Nephron (organoid): ENCODE data around the gene AP3S1.

Experiments
- H3K27ac Mint-ChIP-seq, 3 experiments: 2 replicates each; pipeline ENCODE4 v1.8.0; 2020; ENCODE audit warnings: mixed read lengths in 3 of 3, mild to moderate bottlenecking in 2 of 3, moderate library complexity in 1 of 3
- H3K27me3 Mint-ChIP-seq: 2 replicates; pipeline ENCODE4 v1.8.0; 2021; ENCODE audit warnings: low read depth, mild to moderate bottlenecking, moderate library complexity, mixed read lengths
- H3K36me3 Mint-ChIP-seq: 2 replicates; pipeline ENCODE4 v1.8.0; 2020; ENCODE audit warnings: low read depth, mixed read lengths
- H3K4me1 Mint-ChIP-seq: 2 replicates; pipeline ENCODE4 v1.8.0; 2020; ENCODE audit warnings: mixed read lengths
- H3K4me3 Mint-ChIP-seq, 3 experiments: 2 replicates each; pipeline ENCODE4 v1.8.0; 2020; ENCODE audit warnings: mild to moderate bottlenecking in 3 of 3, mixed read lengths in 3 of 3, moderate library complexity in 2 of 3
- H3K9me3 Mint-ChIP-seq: 2 replicates; pipeline ENCODE4 v1.8.0; 2020; ENCODE audit warnings: mixed read lengths
- TF ChIP-seq, protein P1 (sequence below), 3 experiments: fragments of 200-600 bp; sonication (generic); IDR thresholded peaks; one replicate each; pipeline ENCODE4 v1.5.0; 2021; ENCODE audit warnings: antibody characterized with exemption in 3 of 3; ENCODE audit not compliant: unreplicated experiment in 3 of 3

The AP3S1 gene

GRCh38 chr5:115949096-115949495, 107.4 kb downstream of the AP3S1 start:
- Mint-ChIP-seq H3K4me1 (peaks cover 6% of the 10 kb centered on the region), H3K27ac (no peak overlapping the region), H3K4me3 (no peak overlapping the region), H3K27me3 (no peaks in the 10 kb centered on the region), H3K36me3 (no peaks in the 10 kb centered on the region), H3K9me3 (peaks cover under 1% of the 10 kb centered on the region)
- TF ChIP-seq, protein P1, sequence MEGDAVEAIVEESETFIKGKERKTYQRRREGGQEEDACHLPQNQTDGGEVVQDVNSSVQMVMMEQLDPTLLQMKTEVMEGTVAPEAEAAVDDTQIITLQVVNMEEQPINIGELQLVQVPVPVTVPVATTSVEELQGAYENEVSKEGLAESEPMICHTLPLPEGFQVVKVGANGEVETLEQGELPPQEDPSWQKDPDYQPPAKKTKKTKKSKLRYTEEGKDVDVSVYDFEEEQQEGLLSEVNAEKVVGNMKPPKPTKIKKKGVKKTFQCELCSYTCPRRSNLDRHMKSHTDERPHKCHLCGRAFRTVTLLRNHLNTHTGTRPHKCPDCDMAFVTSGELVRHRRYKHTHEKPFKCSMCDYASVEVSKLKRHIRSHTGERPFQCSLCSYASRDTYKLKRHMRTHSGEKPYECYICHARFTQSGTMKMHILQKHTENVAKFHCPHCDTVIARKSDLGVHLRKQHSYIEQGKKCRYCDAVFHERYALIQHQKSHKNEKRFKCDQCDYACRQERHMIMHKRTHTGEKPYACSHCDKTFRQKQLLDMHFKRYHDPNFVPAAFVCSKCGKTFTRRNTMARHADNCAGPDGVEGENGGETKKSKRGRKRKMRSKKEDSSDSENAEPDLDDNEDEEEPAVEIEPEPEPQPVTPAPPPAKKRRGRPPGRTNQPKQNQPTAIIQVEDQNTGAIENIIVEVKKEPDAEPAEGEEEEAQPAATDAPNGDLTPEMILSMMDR (IDR thresholded peaks at IDR 0.05; ENCODE audit: unreplicated experiment in 3 of 3), result no peak

DNA sequence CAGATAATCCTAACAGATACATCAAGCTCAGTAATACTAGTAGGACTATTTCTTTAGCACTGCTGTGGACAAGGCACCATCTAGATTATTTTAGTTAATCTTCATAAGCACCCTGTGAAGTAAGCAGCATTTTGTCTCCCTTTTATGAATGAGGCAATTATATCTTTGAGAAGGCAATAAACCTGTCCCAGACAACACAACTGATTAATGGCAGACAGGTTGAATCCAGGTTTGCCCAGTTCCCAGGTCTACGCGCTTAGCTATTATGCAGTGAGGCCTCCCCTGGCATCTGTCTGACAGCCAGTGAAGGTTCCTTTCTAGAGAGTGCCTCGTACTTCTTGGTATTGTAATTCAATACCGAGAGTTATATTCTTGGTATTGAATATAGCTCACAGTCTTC, 110.9 kb downstream of the AP3S1 start:
- Mint-ChIP-seq H3K27me3 (no peaks in the 10 kb centered on the region), H3K27ac (no peak overlapping the region), H3K4me3 (no peak overlapping the region), H3K36me3 (no peaks in the 10 kb centered on the region), H3K4me1 (peaks cover 6% of the 10 kb centered on the region), H3K9me3 (no peaks in the 10 kb centered on the region)
- TF ChIP-seq, protein P1 (IDR thresholded peaks at IDR 0.05; ENCODE audit: unreplicated experiment in 3 of 3), result no peak

GRCh38 chr5:115954144-115954543, 112.4 kb downstream of the AP3S1 start:
- TF ChIP-seq, protein P1 (IDR thresholded peaks at IDR 0.05; ENCODE audit: unreplicated experiment in 3 of 3), result no peak
- no peak overlapping the region for H3K4me3 Mint-ChIP-seq
- H3K27ac Mint-ChIP-seq, result peak overlapping the region in 1 of 3 experiments; percentile 18
- H3K9me3 Mint-ChIP-seq, result no peaks in the 10 kb centered on the region
- no peaks in the 10 kb centered on the region for H3K27me3 Mint-ChIP-seq
- no peaks in the 10 kb centered on the region for H3K36me3 Mint-ChIP-seq
- H3K4me1 Mint-ChIP-seq, result peaks cover 6% of the 10 kb centered on the region

- H3K27ac Mint-ChIP-seq, result no peak overlapping the region
Observed at GRCh38 chr5:115956957-115957356, 115.2 kb downstream of the AP3S1 start.

GRCh38 chr5:115961381-115962238, 119.9 kb downstream of the AP3S1 start:
- Mint-ChIP-seq H3K9me3 (peaks cover 7% of the 10 kb centered on the region), H3K36me3 (no peaks in the 10 kb centered on the region), H3K27ac (no peak overlapping the region), H3K4me1 (no peaks in the 10 kb centered on the region), H3K27me3 (peaks cover 40% of the 10 kb centered on the region), H3K4me3 (peak overlapping the region in 1 of 3 experiments; percentile 49)
- TF ChIP-seq, protein P1 (IDR thresholded peaks at IDR 0.05; ENCODE audit: unreplicated experiment in 3 of 3), result no peak

More at GRCh38 chr5:115956957-115957356, 115.2 kb downstream of the AP3S1 start:
- Mint-ChIP-seq H3K4me3 (no peak overlapping the region), H3K9me3 (no peaks in the 10 kb centered on the region), H3K4me1 (peaks cover 6% of the 10 kb centered on the region), H3K36me3 (no peaks in the 10 kb centered on the region), H3K27me3 (peaks cover 8% of the 10 kb centered on the region)
- TF ChIP-seq, protein P1 (IDR thresholded peaks at IDR 0.05; ENCODE audit: unreplicated experiment in 3 of 3), result no peak

GRCh38 chr5:115962239-115962564, 120.5 kb downstream of the AP3S1 start, which contains the start of gene LVRN:
LVRN (plus strand) TSS chr5:115962475; CDS start chr5:115962618, 143 bp downstream.
- no peaks in the 10 kb centered on the region for H3K36me3 Mint-ChIP-seq
- H3K4me3 Mint-ChIP-seq, result peak within 1 kb of the TSS in 2 of 3 experiments; percentile 54 to 58
- peaks cover 7% of the 10 kb centered on the region for H3K9me3 Mint-ChIP-seq
- peaks cover 40% of the 10 kb centered on the region for H3K27me3 Mint-ChIP-seq
- TF ChIP-seq, protein P1 (IDR thresholded peaks at IDR 0.05; ENCODE audit: unreplicated experiment in 3 of 3), result no peak
- H3K4me1 Mint-ChIP-seq, result no peaks in the 10 kb centered on the region
- H3K27ac Mint-ChIP-seq, result no peak within 1 kb of the TSS
